Activated T-cell treated with anti-CD3 and anti-CD28 coated beads, Interleukin-2, amount 50 U/mL, for 4 hours (primary cell): ENCODE measurements around the gene MIR17HG. TPM values are rescaled to one million over a fixed set of nuclear protein-coding genes. Genes with fewer than 3 reads are reported as not detected.

Experiments
- ATAC-seq, 2 donors: fragments of 200-7000 bp; cut with Tn5 transposase; one replicate each; pipeline ENCODE4 v1.10.0; 2021
- DNase-seq: peaks from one replicate; pipeline ENCODE4 v3.0.0-alpha.2; 2020
- H3K27me3 Mint-ChIP-seq: one replicate; pipeline ENCODE4 v1.8.0; 2021; ENCODE audit warnings: low read depth, mixed read lengths
- H3K36me3 Mint-ChIP-seq: one replicate; pipeline ENCODE4 v1.8.0; 2022; ENCODE audit warnings: mixed read lengths; ENCODE audit not compliant: insufficient read depth
- H3K4me1 Mint-ChIP-seq: one replicate; pipeline ENCODE4 v1.8.0; 2021; ENCODE audit warnings: low read depth, mixed read lengths
- H3K4me3 Mint-ChIP-seq: one replicate; pipeline ENCODE4 v1.8.0; 2021; ENCODE audit warnings: mild to moderate bottlenecking, moderate library complexity, mixed read lengths
- H3K9me3 Mint-ChIP-seq: one replicate; pipeline ENCODE4 v1.8.0; 2021; ENCODE audit warnings: mixed read lengths
- total RNA-seq, 3 donors: library from RNA; stranded (reverse); gene quantifications; one replicate each; pipeline ENCODE4 v1.2.1, GENCODE V29; 2021

MIR17HG gene
- total RNA-seq, 3 donors from 2014 or later = 33.9 to 35.6 (median 34.6) TPM

DNA sequence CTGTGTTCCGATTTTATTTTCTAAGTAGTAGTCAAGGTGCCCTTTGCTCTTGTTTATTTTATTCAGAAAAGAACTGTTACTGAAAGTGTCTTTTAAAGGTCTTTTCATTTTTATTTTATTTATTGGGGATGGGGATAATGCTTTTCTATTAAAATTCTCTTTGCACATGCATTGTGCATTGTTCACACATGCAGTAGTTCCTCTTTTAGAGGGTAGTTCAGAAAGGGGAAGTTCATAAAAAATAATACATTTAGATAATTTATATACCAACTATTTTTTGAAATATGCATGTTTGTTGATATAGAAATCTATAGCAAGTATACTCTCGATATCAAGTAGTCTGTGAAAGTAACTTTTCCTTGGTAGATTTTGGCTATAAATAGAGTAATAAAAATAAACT is 54.4 kb downstream of the MIR17HG start:
- peaks cover 2% of the 10 kb centered on the region for H3K36me3 Mint-ChIP-seq
- DNase-seq (no peak), ATAC-seq (no peak)
- no peak overlapping the region for H3K4me3 Mint-ChIP-seq
- H3K9me3 Mint-ChIP-seq = peaks cover 4% of the 10 kb centered on the region
- H3K4me1 Mint-ChIP-seq = peaks cover 8% of the 10 kb centered on the region
- peaks cover 22% of the 10 kb centered on the region for H3K27me3 Mint-ChIP-seq

Other genes starting within 250 kb of the MIR17HG start
- under 1 TPM in 2 of 3 donors, not detected in 1; 0.13 to 0.16 TPM for gene GPC5, start 50.9 kb downstream of the MIR17HG start, total RNA-seq